OCI-LY7 (cell line): ENCODE data around the gene GMNN.

Experiments
- EZH2phosphoT487 ChIP-seq: fragments of 200-600 bp; sonication (generic); IDR thresholded peaks from 2 replicates; pipeline ENCODE4 v1.6.1; 2018; ENCODE audit warnings: low read depth, borderline replicate concordance, mild to moderate bottlenecking, mixed run types, antibody characterized with exemption, low read length, moderate library complexity, mixed read lengths
- TF ChIP-seq, protein P1 (sequence below): fragments of 200-600 bp; sonication (generic); conservative IDR thresholded peaks from 2 replicates; pipeline ENCODE4 v1.5.1; 2014; ENCODE audit warnings: mild to moderate bottlenecking, antibody characterized with exemption, low read length, moderate library complexity, mixed read lengths

DNA sequence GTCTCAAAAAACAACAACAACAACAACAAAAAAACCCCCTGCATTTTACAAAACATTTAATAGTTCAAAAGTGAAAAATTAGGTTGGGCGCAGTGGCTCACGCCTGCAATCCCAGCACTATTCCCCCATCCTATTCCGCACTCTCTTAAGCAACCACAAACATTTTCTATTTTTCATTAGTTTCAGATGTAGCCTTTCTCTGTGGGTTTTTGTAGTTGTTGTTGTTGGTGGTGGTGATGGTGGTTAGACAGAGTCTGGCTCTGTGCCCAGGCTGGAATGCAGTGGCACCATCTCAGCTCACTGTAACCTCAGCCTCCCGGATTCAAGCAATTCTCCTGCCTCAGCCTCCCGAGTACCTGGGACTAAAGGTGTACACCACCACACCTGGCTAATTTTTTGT is 6.4 kb upstream of the GMNN start:
- TF ChIP-seq, protein P1, sequence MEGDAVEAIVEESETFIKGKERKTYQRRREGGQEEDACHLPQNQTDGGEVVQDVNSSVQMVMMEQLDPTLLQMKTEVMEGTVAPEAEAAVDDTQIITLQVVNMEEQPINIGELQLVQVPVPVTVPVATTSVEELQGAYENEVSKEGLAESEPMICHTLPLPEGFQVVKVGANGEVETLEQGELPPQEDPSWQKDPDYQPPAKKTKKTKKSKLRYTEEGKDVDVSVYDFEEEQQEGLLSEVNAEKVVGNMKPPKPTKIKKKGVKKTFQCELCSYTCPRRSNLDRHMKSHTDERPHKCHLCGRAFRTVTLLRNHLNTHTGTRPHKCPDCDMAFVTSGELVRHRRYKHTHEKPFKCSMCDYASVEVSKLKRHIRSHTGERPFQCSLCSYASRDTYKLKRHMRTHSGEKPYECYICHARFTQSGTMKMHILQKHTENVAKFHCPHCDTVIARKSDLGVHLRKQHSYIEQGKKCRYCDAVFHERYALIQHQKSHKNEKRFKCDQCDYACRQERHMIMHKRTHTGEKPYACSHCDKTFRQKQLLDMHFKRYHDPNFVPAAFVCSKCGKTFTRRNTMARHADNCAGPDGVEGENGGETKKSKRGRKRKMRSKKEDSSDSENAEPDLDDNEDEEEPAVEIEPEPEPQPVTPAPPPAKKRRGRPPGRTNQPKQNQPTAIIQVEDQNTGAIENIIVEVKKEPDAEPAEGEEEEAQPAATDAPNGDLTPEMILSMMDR: no peak
- no peak for TF ChIP-seq EZH2phosphoT487
